HFFc6 (cell line): ENCODE results near the gene DENND1A. TPM values are rescaled to one million over a fixed set of nuclear protein-coding genes. Genes with fewer than 3 reads are reported as not detected.

ENCODE experiments used
- DNase-seq: peaks from one replicate; pipeline ENCODE4 v3.0.0-alpha.2; 2018
- H3K27ac Mint-ChIP-seq: 2 replicates; pipeline ENCODE4 v1.8.0; 2020; ENCODE audit warnings: mild to moderate bottlenecking, mixed read lengths
- H3K27me3 Mint-ChIP-seq: 2 replicates; pipeline ENCODE4 v1.8.0; 2021; ENCODE audit warnings: mild to moderate bottlenecking, moderate library complexity, mixed read lengths; ENCODE audit not compliant: insufficient read depth
- H3K36me3 Mint-ChIP-seq: 2 replicates; pipeline ENCODE4 v1.8.0; 2021; ENCODE audit warnings: low read depth, mixed read lengths
- H3K4me1 Mint-ChIP-seq: 2 replicates; pipeline ENCODE4 v1.8.0; 2020; ENCODE audit warnings: low read depth, mixed read lengths
- H3K4me3 Mint-ChIP-seq: 2 replicates; pipeline ENCODE4 v1.8.0; 2020; ENCODE audit warnings: mild to moderate bottlenecking, moderate library complexity, mixed read lengths
- H3K9me3 Mint-ChIP-seq: 2 replicates; pipeline ENCODE4 v1.8.0; 2020; ENCODE audit warnings: mild to moderate bottlenecking, mixed read lengths
- CTCF ChIP-seq: fragments of 200-600 bp; sonication (generic); IDR thresholded peaks from 2 replicates; pipeline ENCODE4 v1.5.0; 2021; ENCODE audit warnings: antibody characterized with exemption, mild to moderate bottlenecking
- total RNA-seq, 6 experiments: library from RNA; stranded (reverse); fragmentation: NEBNext Ultra II Directional; extraction: Animal tissue kit (Norgen Biotek cat#: 25700); gene quantifications; 2 replicates in 1 of 6; 3 replicates in 5 of 6; pipeline ENCODE4 v1.2.3, GENCODE V29; 2021

The DENND1A gene
- total RNA-seq, 6 experiments from 2014 or later, result 25.4 to 38.3 (median 30.3) TPM

- no peak overlapping the region for H3K4me3 Mint-ChIP-seq
- no peak for DNase-seq
- TF ChIP-seq CTCF, result no peak
- H3K27ac Mint-ChIP-seq, result no peak overlapping the region
- no peaks in the 10 kb centered on the region for H3K9me3 Mint-ChIP-seq
- H3K27me3 Mint-ChIP-seq, result peaks cover 4% of the 10 kb centered on the region
- H3K36me3 Mint-ChIP-seq, result peaks cover 5% of the 10 kb centered on the region; the same call in 1 of the 2 replicates
- no peaks in the 10 kb centered on the region for H3K4me1 Mint-ChIP-seq
Measured at GRCh38 chr9:123445981-123446610, 483.8 kb downstream of the DENND1A start.

- H3K4me1 Mint-ChIP-seq, result no peaks in the 10 kb centered on the region
- TF ChIP-seq CTCF, result no peak
- H3K27ac Mint-ChIP-seq, result no peak overlapping the region
- H3K27me3 Mint-ChIP-seq, result peaks cover 3% of the 10 kb centered on the region
- H3K4me3 Mint-ChIP-seq, result no peak overlapping the region
- peaks cover 5% of the 10 kb centered on the region; the same call in 1 of the 2 replicates for H3K36me3 Mint-ChIP-seq
- no peak for DNase-seq
- no peaks in the 10 kb centered on the region for H3K9me3 Mint-ChIP-seq
Measured at GRCh38 chr9:123445116-123445515, 484.8 kb downstream of the DENND1A start.

GRCh38 chr9:123441769-123442168 is 488.2 kb downstream of the DENND1A start:
- DNase-seq, result no peak
- Mint-ChIP-seq H3K27me3 (peaks cover 3% of the 10 kb centered on the region), H3K4me1 (no peaks in the 10 kb centered on the region), H3K4me3 (no peak overlapping the region), H3K9me3 (no peaks in the 10 kb centered on the region), H3K36me3 (no peaks in the 10 kb centered on the region; the same call in 1 of the 2 replicates), H3K27ac (no peak overlapping the region)
- TF ChIP-seq CTCF, result no peak

GRCh38 chr9:123440256-123440655 is 489.7 kb downstream of the DENND1A start:
- no peak for DNase-seq
- no peaks in the 10 kb centered on the region for H3K9me3 Mint-ChIP-seq

GRCh38 chr9:123438821-123439220 is 491.1 kb downstream of the DENND1A start:
- H3K4me3 Mint-ChIP-seq, result no peak overlapping the region
- H3K27me3 Mint-ChIP-seq, result peaks cover 3% of the 10 kb centered on the region
- H3K4me1 Mint-ChIP-seq, result no peaks in the 10 kb centered on the region
- no peak overlapping the region for H3K27ac Mint-ChIP-seq
- TF ChIP-seq CTCF, result no peak
- DNase-seq, result no peak
- no peaks in the 10 kb centered on the region for H3K9me3 Mint-ChIP-seq
- H3K36me3 Mint-ChIP-seq, result no peaks in the 10 kb centered on the region; the same call in 1 of the 2 replicates

More at GRCh38 chr9:123440256-123440655, 489.7 kb downstream of the DENND1A start:
- H3K4me3 Mint-ChIP-seq, result no peak overlapping the region
- H3K4me1 Mint-ChIP-seq, result no peaks in the 10 kb centered on the region
- no peak for TF ChIP-seq CTCF
- peaks cover 3% of the 10 kb centered on the region for H3K27me3 Mint-ChIP-seq
- no peak overlapping the region for H3K27ac Mint-ChIP-seq
- H3K36me3 Mint-ChIP-seq, result no peaks in the 10 kb centered on the region; the same call in 1 of the 2 replicates
